Measurements from ENCODE around the gene OLFML3.
"Not testable (repeated sequence)": the region's sequence is repeated elsewhere in the genome, so short reads cannot be mapped to it uniquely, and the experiment has no call there.

The OLFML3 gene

DNA sequence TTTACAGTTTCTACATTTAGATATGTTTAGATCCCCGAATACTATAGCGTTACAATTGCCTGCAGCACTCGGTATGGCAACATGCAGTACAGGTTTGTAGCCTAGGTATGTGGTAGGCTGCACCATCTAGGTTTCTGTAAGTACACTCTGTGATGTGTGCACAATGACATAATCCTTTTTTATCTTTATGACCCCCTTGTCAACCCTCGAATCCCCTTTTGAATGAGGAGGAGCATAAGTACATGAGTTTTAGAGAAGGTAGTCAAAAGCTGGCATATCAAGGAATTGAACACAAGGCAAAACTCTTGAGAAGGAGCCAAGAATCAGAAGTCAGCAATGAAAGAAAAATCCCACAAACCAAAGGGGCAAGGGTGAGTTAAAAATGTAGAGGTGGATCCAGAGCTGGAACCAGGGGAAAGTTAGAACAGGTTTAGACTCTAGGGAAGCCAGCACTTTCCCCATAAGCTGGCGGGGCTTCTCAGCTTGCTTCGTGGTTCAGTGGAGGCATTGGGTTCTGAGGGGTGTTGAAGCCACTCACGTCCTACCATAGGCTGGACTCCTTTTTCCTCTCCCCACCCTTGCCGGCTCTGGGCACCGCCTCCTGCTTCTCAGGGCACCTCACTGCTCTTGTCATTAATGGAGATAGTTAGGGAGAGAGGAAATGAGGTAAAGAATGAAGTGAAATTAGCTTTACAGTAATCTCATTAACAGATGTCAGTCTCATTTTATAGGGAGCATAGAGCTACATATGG, 31.3 kb downstream of the OLFML3 start:
- Histone ChIP-seq H3K27me3 (replicated peaks) (no peaks in the 10 kb centered on the region), H3K4me3 (ENCODE audit: low read depth, low read length) (no peak overlapping the region), H3K36me3 (replicated peaks) (no peaks in the 10 kb centered on the region), H3K27ac (no peak overlapping the region)
- in situ Hi-C loops (cut with HindIII; ENCODE audit: low pct_ligation_motif_present, low sequenced_read_pairs): no loop called here
- TF ChIP-seq, protein P1, sequence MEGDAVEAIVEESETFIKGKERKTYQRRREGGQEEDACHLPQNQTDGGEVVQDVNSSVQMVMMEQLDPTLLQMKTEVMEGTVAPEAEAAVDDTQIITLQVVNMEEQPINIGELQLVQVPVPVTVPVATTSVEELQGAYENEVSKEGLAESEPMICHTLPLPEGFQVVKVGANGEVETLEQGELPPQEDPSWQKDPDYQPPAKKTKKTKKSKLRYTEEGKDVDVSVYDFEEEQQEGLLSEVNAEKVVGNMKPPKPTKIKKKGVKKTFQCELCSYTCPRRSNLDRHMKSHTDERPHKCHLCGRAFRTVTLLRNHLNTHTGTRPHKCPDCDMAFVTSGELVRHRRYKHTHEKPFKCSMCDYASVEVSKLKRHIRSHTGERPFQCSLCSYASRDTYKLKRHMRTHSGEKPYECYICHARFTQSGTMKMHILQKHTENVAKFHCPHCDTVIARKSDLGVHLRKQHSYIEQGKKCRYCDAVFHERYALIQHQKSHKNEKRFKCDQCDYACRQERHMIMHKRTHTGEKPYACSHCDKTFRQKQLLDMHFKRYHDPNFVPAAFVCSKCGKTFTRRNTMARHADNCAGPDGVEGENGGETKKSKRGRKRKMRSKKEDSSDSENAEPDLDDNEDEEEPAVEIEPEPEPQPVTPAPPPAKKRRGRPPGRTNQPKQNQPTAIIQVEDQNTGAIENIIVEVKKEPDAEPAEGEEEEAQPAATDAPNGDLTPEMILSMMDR (IDR thresholded peaks at IDR 0.05; ENCODE audit: low read depth, low read length, missing control alignments): no peak
- DNase-seq: no peak

DNA sequence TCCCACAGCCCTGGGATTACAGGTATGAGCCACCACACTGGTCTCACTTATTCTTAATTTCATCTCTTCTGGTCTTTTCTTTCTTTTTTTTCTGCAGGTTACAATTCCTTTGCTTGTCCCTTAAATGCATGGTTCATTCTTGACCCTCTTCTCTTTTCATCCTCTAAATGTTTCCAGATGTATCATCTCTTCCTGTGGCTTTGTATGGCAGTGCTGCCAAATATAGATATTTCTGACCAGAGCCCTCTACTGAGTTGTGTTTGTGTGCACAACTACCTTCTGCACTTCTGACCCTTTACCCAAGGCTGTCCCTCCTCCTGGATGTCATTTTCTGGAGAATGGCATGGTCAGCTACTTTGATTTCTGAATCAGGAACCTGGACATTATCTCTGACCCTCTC, 32.5 kb downstream of the OLFML3 start:
- DNase-seq: no peak
- H3K36me3 ChIP-seq (replicated peaks): no peaks in the 10 kb centered on the region
- TF ChIP-seq, protein P1 (IDR thresholded peaks at IDR 0.05; ENCODE audit: low read depth, low read length, missing control alignments): no peak
- H3K27ac ChIP-seq: no peak overlapping the region
- H3K27me3 ChIP-seq (replicated peaks): no peaks in the 10 kb centered on the region
- H3K4me3 ChIP-seq (ENCODE audit: low read depth, low read length): no peak overlapping the region
- in situ Hi-C loops (cut with HindIII; ENCODE audit: low pct_ligation_motif_present, low sequenced_read_pairs): no loop called here

DNA sequence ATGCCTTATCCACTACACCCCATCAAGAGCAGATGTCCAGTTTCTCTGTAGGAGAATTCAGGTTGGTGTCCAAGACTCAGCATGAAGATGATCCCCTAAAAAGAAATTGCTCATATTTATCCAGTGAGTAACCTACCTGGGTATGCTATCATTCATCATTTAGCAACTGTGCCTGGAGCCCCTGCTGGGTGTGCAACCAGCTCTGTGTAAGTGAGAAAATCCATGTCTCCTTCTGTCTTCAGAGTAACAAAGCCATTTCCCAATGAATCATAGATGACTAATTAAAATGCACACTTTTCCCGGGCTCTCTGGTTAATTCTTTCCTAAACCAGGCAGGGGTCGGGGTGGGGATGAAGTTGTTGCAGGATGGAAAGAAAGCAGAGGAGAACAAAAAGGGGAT, 35.8 kb downstream of the OLFML3 start:
- DNase-seq: peak; percentile 25
- in situ Hi-C loops (cut with HindIII; ENCODE audit: low pct_ligation_motif_present, low sequenced_read_pairs): no loop called here
- Histone ChIP-seq H3K36me3 (replicated peaks) (no peaks in the 10 kb centered on the region), H3K27ac (no peak overlapping the region), H3K4me3 (ENCODE audit: low read depth, low read length) (no peak overlapping the region), H3K27me3 (replicated peaks) (no peaks in the 10 kb centered on the region)
- TF ChIP-seq, protein P1 (IDR thresholded peaks at IDR 0.05; ENCODE audit: low read depth, low read length, missing control alignments): no peak

DNA sequence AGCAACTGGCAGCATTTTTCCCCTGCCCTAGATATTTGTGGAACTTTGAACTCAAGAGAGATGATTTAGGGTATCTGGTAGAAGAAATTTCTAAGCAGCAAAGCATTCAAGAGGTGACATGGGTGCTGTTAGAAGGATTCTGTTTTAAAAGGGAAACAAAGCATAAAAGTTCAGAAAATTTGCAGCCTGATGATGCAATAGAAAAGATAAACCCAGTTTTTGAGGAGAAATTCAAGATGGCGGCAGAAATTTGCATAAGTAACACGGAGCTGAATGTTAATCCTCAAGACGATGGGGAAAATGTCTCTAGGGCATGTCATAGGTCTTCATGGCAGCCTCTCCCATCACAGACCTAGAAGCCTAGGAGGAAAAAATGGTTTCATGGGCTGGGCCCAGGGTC, 40.5 kb downstream of the OLFML3 start:
- DNase-seq; H3K4me3 ChIP-seq (ENCODE audit: low read depth, low read length); in situ Hi-C loops (cut with HindIII; ENCODE audit: low pct_ligation_motif_present, low sequenced_read_pairs); H3K27me3 ChIP-seq (replicated peaks); H3K27ac ChIP-seq; H3K36me3 ChIP-seq (replicated peaks): not testable (repeated sequence)

DNA sequence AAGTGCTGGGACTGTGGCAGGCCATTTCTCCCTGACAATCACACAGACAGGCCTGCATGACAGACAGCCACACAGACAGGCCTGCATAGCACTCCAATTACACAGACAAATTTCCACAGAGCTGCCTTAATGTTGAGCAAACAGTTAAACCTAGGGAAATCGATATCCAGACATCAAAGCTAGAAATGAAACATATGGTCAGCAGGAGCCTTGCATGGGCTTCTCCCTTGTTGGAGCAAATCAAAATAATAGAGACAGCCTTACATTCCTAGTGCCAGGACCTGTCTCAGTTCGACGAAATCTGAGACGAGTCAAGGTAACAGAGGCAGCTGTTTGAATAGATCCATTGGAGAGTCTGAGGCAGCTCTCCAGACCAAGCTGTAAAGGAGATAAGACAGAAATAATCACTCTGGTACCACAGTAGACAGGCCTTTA, 42.4 kb downstream of the OLFML3 start:
- Histone ChIP-seq H3K36me3 (replicated peaks) (no peaks in the 10 kb centered on the region), H3K4me3 (ENCODE audit: low read depth, low read length) (no peak overlapping the region), H3K27me3 (replicated peaks) (no peaks in the 10 kb centered on the region), H3K27ac (no peak overlapping the region)
- TF ChIP-seq, protein P1 (IDR thresholded peaks at IDR 0.05; ENCODE audit: low read depth, low read length, missing control alignments): no peak
- DNase-seq: no peak
- in situ Hi-C loops (cut with HindIII; ENCODE audit: low pct_ligation_motif_present, low sequenced_read_pairs): no loop called here

DNA sequence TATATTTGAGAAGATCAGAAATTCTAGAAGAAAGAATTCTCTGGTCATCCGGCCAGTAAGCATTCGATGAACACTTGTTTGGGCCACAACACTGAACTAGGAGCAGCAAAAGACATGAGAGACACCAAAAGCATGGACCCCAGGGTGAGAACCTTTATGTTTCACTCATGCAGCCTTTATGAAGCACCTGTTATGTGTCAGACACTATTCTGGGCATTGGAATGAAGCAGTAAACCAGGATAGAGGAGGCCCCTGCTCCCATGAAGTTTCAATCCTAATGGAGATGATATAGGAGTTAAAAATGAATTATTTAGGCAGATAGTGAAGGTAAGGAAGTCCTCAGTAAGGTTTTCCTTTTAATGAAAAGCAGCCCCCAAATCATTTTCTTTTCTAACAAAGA, 43.6 kb downstream of the OLFML3 start:
- in situ Hi-C loops (cut with HindIII; ENCODE audit: low pct_ligation_motif_present, low sequenced_read_pairs): no loop called here

More for the DNA sequence above, 43.6 kb downstream of the OLFML3 start:
- Histone ChIP-seq H3K36me3 (replicated peaks) (no peaks in the 10 kb centered on the region), H3K27ac (no peak overlapping the region), H3K4me3 (ENCODE audit: low read depth, low read length) (no peak overlapping the region), H3K27me3 (replicated peaks) (no peaks in the 10 kb centered on the region)
- no peak for DNase-seq
- TF ChIP-seq, protein P1 (IDR thresholded peaks at IDR 0.05; ENCODE audit: low read depth, low read length, missing control alignments): no peak
